GM10266 (cell line): ENCODE measurements around the gene ZC3H10.

Source experiments
- DNase-seq: peaks from one replicate; pipeline ENCODE4 v3.0.0; 2012; ENCODE audit errors: extremely low spot score
- TF ChIP-seq, protein P1 (sequence below): IDR thresholded peaks from 2 replicates; pipeline ENCODE4 v1.5.1; 2012; ENCODE audit warnings: mild to moderate bottlenecking, low read depth; ENCODE audit not compliant: control insufficient read depth, insufficient read depth; ENCODE audit errors: missing control alignments

ZC3H10 gene

DNA sequence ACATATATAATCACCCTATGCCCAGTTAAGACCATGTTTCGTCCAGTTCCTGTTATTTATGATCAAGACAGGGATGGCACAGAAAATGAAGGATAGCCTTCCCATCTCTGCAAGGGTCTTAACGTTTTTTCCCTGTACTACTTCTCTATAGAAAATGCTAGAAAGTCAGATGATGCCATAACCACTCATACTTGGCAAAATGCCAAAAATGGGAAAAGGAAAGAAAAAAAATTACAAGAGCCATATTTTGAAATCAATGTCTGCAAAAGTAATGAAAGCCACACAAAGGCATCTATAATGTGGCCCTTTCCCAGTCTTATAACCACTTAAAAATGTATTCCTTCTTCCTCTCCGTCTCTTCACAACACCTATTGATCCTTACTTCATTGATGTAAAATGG lies 32.5 kb downstream of the ZC3H10 start:
- TF ChIP-seq, protein P1, sequence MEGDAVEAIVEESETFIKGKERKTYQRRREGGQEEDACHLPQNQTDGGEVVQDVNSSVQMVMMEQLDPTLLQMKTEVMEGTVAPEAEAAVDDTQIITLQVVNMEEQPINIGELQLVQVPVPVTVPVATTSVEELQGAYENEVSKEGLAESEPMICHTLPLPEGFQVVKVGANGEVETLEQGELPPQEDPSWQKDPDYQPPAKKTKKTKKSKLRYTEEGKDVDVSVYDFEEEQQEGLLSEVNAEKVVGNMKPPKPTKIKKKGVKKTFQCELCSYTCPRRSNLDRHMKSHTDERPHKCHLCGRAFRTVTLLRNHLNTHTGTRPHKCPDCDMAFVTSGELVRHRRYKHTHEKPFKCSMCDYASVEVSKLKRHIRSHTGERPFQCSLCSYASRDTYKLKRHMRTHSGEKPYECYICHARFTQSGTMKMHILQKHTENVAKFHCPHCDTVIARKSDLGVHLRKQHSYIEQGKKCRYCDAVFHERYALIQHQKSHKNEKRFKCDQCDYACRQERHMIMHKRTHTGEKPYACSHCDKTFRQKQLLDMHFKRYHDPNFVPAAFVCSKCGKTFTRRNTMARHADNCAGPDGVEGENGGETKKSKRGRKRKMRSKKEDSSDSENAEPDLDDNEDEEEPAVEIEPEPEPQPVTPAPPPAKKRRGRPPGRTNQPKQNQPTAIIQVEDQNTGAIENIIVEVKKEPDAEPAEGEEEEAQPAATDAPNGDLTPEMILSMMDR = no peak
- DNase-seq = no peak

DNA sequence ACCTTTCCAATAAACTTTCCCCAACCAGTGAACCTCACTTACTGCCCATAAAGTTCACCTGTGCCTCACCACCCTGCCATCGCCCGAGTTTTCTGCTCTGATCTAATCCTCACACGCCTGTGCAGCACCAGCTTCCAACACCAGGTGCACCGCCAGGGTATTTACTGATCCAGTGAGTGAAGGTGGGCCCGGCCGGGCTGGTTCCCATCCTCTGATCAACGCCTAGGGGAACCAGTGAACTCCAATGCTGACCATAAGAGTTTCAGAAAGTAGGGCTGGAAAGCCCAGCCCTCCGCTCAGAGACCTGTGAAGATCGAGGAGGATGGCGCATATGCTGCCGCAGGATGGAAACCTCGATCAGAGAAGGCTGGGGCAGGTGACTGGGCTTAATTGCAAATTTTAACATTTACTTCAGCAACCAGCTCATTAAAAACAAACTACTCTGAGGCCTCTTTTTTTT lies 33.6 kb downstream of the ZC3H10 start:
- TF ChIP-seq, protein P1 = peak; percentile 3
- DNase-seq = peak; percentile 45

DNA sequence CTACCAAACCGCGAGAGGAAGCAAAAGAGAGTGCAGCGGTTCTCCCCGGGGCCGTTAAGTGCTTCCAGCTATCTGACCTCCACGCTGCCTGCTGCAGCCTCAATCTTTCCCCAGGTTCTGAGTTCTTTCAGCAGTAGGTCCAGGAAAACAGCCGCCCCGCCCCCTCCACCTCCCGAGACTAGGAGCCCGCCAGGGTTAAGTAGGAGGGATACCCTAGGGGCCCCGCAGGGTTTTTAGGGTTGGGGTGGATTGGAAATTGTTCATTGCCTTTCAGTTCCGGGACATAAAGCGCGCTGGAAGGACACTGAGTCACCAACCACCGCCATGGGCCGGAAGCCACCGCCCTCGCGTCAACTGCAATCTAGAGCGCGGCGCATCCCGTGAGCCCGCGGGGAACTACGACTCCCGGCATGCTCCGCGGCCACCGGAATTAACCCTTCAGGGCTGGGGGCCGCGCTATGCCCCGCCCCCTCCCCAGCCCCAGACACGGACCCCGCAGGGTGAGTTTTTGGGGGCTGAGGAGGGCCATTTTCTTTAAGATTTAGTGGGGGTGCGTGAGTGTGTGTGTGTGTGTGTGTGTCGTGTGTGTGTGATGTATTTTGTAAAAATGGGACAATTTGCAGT lies 34.2 kb downstream of the ZC3H10 start, which contains the start of gene MYL6B:
Gene MYL6B, plus strand, starts transcription at position 456 of the 624 bp plus-strand sequence. CDS start 1,332 bp downstream, outside the sequence.
- peak; percentile 88 for DNase-seq
- TF ChIP-seq, protein P1 = no peak

- no peak for DNase-seq
- TF ChIP-seq, protein P1 = no peak
Observed at GRCh38 chr12:56152756-56153677, 35.0 kb downstream of the ZC3H10 start.

DNA sequence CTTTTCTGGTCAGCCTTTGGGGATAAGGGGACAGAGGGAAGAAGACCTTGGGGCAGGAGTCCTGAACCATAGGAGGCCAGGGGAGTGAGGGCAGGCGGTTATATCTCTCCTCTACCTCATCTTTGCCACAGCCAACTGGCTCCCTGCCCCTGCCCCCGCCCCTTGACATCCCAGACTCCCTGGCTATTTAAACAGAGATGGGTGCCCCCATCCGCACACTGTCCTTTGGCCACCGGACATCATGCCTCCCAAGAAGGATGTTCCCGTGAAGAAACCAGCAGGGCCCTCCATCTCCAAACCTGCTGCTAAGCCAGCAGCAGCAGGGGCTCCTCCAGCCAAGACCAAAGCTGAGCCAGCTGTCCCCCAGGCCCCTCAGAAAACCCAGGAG lies 35.6 kb downstream of the ZC3H10 start:
- DNase-seq = no peak
- TF ChIP-seq, protein P1 = no peak

DNA sequence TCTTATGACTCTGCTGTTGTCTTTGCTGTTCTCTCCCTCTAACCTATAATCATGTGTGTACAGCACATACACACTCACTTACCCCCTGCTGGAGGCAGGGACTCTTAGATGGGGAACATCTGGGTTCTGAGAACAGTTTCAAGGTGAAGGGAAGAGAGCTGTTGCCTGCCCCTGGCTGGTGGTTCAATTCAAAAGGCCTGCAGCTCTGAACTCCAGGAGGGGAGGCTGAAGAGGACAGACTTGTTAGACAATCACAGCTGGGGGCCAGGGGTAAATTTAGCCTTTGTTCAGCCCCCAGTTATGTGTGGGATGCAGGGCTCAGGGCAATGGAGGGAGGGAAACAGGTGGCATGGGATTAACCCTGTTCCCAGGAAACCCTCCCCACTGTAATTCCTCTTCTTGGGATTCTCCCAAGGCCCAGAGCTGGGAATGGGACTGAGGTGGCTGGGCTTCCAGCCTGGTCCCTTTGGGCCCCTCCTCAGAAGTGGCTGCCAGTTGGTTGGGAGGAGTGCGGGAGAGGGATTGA lies 36.2 kb downstream of the ZC3H10 start:
- TF ChIP-seq, protein P1 = no peak
- no peak for DNase-seq

DNA sequence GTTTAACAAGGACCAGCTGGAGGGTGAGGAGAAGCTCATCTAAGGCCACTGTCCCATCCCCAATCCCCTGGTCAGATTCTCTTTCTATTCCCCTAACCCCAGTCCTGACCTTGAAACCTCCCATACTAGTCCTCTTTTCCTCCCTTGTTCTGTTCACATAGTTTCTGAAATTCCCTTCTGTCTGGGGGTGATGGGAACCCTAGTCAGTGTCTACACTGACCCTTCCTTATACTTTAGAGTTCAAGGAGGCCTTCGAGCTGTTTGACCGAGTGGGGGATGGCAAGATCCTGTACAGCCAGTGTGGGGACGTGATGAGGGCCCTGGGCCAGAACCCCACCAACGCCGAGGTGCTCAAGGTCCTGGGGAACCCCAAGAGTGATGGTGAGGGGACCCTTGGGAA lies 36.8 kb downstream of the ZC3H10 start:
- TF ChIP-seq, protein P1 = no peak
- no peak for DNase-seq
